Measurements from ENCODE around the gene P2RX7.

- no peak for TF ChIP-seq POLR2AphosphoS5 (IDR thresholded peaks at IDR 0.05)
- TF ChIP-seq CTCF (IDR thresholded peaks at IDR 0.05): no peak
These were observed 45.0 kb upstream of the P2RX7 start for GRCh38 chr12:121087467-121088194.
